K562 treated with DMSO at 1 percent for 12 hours (cell line): ENCODE measurements around the gene ACSM5. TPM values are rescaled to one million over a fixed set of nuclear protein-coding genes. Genes with fewer than 3 reads are reported as not detected.

Experiments
- total RNA-seq: library from RNA; unstranded; fragments of 300-600 nt; gene quantifications from 2 replicates; pipeline ENCODE4 v1.2.3, GENCODE V29; 2022; ENCODE audit not compliant: insufficient read depth

The ACSM5 gene
- total RNA-seq = not detected in 2 replicates

GRCh38 chr16:20409398-20410120 is at the start of gene ACSM5:
Gene ACSM5, plus strand, starts transcription at chr16:20409534. Its CDS starts 1,951 bp downstream, at chr16:20411485.

GRCh38 chr16:20404637-20405036 is 4.7 kb upstream of the ACSM5 start, which contains the start of gene PDILT:
Gene PDILT, minus strand, starts transcription at chr16:20404737. Its CDS starts 5,437 bp downstream, at chr16:20399300.

GRCh38 chr16:20451364-20451763 is 42.0 kb downstream of the ACSM5 start, which contains the start of gene ACSM2A:
Gene ACSM2A, plus strand, starts transcription at chr16:20451521. Its CDS starts 8,594 bp downstream, at chr16:20460115.

Other genes starting within 250 kb of the ACSM5 start
- not detected in 2 replicates for gene GP2, start 82.0 kb upstream of the ACSM5 start, total RNA-seq
- not detected in 2 replicates for gene UMOD, start 56.8 kb upstream of the ACSM5 start, total RNA-seq
- gene PDILT, start 4.8 kb upstream of the ACSM5 start, total RNA-seq = not detected in 2 replicates
- gene ACSM2A, start 42.0 kb downstream of the ACSM5 start, total RNA-seq = not detected in 2 replicates
- gene ACSM2B, start 166.8 kb downstream of the ACSM5 start, total RNA-seq = 2.5 and 2.6 TPM in 2 replicates